Keratinocyte (primary cell): ENCODE data around the gene PIM2. TPM values are rescaled to one million over a fixed set of nuclear protein-coding genes. Genes with fewer than 3 reads are reported as not detected.

Experiments
- DNase-seq: peaks from one replicate; pipeline ENCODE4 v3.0.0-alpha.2; 2011; ENCODE audit warnings: low read depth, missing footprints, low spot score
- FAIRE-seq: peaks from 2 replicates; lab custom pipeline; 2011; peaks lifted over from hg19 to GRCh38; lab: Jason Lieb, UNC
- H2AFZ ChIP-seq: 2 replicates; pipeline ENCODE4 v1.6.0; 2012; ENCODE audit warnings: low read length, control low read depth, inconsistent platforms; ENCODE audit not compliant: control insufficient read depth
- H3K27ac ChIP-seq: 2 replicates; pipeline ENCODE4 v1.5.1; 2011; ENCODE audit warnings: low read length; ENCODE audit not compliant: control insufficient read depth, insufficient read depth
- H3K27me3 ChIP-seq: 3 replicates; pipeline ENCODE4 v1.6.0; 2011; ENCODE audit warnings: low read length; ENCODE audit not compliant: control insufficient read depth, insufficient read depth; ENCODE audit errors: extremely low read depth
- H3K36me3 ChIP-seq, 2 experiments: 2 replicates in 1 of 2; 3 replicates in 1 of 2; pipeline ENCODE4 v1.5.1; 2011; ENCODE audit warnings: low read length in 2 of 2, mild to moderate bottlenecking in 1 of 2; ENCODE audit not compliant: control insufficient read depth in 2 of 2, insufficient read depth in 2 of 2; ENCODE audit errors: extremely low read depth in 1 of 2
- H3K4me1 ChIP-seq: 3 replicates; pipeline ENCODE4 v1.5.1; 2011; ENCODE audit warnings: low read length; ENCODE audit not compliant: control insufficient read depth, insufficient read depth; ENCODE audit errors: extremely low read depth
- H3K4me2 ChIP-seq: 3 replicates; pipeline ENCODE4 v1.6.0; 2011; ENCODE audit warnings: low read depth, low read length; ENCODE audit not compliant: control insufficient read depth, insufficient read depth; ENCODE audit errors: extremely low read depth
- H3K4me3 ChIP-seq, 3 experiments: fragments of 200-600 bp in 1 of 3; sonication (generic) in 1 of 3; 2 replicates in 2 of 3; 3 replicates in 1 of 3; pipeline ENCODE4 v1.5.1; 2011 to 2016; ENCODE audit warnings: low read length in 3 of 3, mild to moderate bottlenecking in 3 of 3, control low read depth in 2 of 3, inconsistent platforms in 1 of 3, low read depth in 1 of 3, mixed read lengths in 1 of 3, mixed run types in 1 of 3, moderate library complexity in 1 of 3; ENCODE audit not compliant: control insufficient read depth in 2 of 3, insufficient read depth in 2 of 3; ENCODE audit errors: extremely low read depth in 1 of 3
- H3K79me2 ChIP-seq: 2 replicates; pipeline ENCODE4 v1.6.0; 2012; ENCODE audit warnings: low read length; ENCODE audit not compliant: control insufficient read depth, insufficient read depth
- H3K9ac ChIP-seq: 3 replicates; pipeline ENCODE4 v1.6.0; 2011; ENCODE audit warnings: low read length; ENCODE audit not compliant: control insufficient read depth, insufficient read depth; ENCODE audit errors: extremely low read depth
- H3K9me1 ChIP-seq: 3 replicates; pipeline ENCODE4 v1.6.0; 2011; ENCODE audit warnings: low read length; ENCODE audit not compliant: control insufficient read depth, insufficient read depth; ENCODE audit errors: extremely low read depth
- H3K9me3 ChIP-seq: 2 replicates; pipeline ENCODE4 v1.5.1; 2012; ENCODE audit warnings: low read depth, low read length; ENCODE audit not compliant: control insufficient read depth
- H4K20me1 ChIP-seq: 3 replicates; pipeline ENCODE4 v1.6.0; 2011; ENCODE audit warnings: low read length; ENCODE audit not compliant: control insufficient read depth, insufficient read depth; ENCODE audit errors: extremely low read depth
- EZH2 ChIP-seq: IDR thresholded peaks from one replicate; pipeline ENCODE4 v1.6.1; 2012; ENCODE audit warnings: inconsistent platforms, mild to moderate bottlenecking, low read length, moderate library complexity
- dilution Hi-C: fragments of 300-500 bp; cut with MboI; formaldehyde crosslinking; loops from one replicate; pipeline ENCODE4 v1.7.0; 2020; ENCODE audit warnings: low sequenced_read_pairs; ENCODE audit not compliant: extremely low pct_ligation_motif_present
- polyA plus RNA-seq, 5 experiments: library from polyadenylated mRNA; depleted of rRNA in 3 of 5; stranded (reverse) in 3 of 5; stranded (forward) in 1 of 5; unstranded in 1 of 5; fragments of >200 nt; gene quantifications; 1 replicate in 1 of 5; 2 replicates in 3 of 5; 3 replicates in 1 of 5; pipeline versions ENCODE4 v1.2.1 to v1.2.3, GENCODE V29; 2011 to 2012; ENCODE audit warnings: missing spikeins in 2 of 5, low read depth in 1 of 5, low replicate concordance in 1 of 5
- TF ChIP-seq, protein P1 (sequence below), 3 experiments: IDR thresholded peaks in 1 of 3; conservative IDR thresholded peaks in 1 of 3; optimal IDR thresholded peaks in 1 of 3; 2 replicates in 2 of 3; 3 replicates in 1 of 3; pipeline versions ENCODE3 to v1.5.1; 2011; ENCODE audit warnings: low read length in 3 of 3, mild to moderate bottlenecking in 3 of 3, moderate library complexity in 2 of 3, control low read depth in 1 of 3, inconsistent platforms in 1 of 3; ENCODE audit not compliant: insufficient read depth in 2 of 3; ENCODE audit errors: extremely low read depth in 1 of 3

Gene PIM2
- polyA plus RNA-seq, 1 donor (not counting 4 experiments of a cell fraction or from before 2014, with no cell fraction given), result 9.9 TPM

DNA sequence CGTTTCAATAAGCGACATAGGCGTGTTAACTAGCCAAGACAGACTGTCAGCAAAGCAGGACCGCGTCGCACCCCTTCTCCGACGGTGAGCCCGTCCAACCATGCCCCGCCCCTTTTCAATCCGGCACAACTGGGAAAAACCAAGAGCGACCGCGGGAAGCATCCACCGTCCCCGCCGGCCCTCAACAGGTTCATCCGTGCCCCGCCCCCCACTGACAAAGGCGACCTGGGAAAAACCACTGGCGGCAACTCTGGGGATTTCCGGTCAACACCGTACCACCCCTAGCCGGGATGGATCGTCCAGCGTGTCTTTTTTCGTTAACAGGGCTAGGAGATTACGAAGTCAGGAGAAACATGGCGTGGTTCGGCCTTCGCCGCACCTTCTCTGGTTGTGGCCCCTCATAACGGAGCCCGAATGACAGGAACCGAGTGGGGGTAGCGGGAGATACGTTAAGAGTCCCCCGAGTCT, 21.6 kb downstream of the PIM2 start:
- Histone ChIP-seq H3K9me3 (no peaks in the 10 kb centered on the region), H2AFZ (peak overlapping the region; percentile 59), H4K20me1 (peaks cover 3% of the 10 kb centered on the region), H3K27me3 (no peaks in the 10 kb centered on the region), H3K36me3 (peaks cover 0 to 3% of the 10 kb centered on the region in 2 experiments), H3K4me3 (peak overlapping the region; percentile 62 to 86 (median 76)), H3K9ac (peak overlapping the region; percentile 91), H3K9me1 (no peaks in the 10 kb centered on the region), H3K4me2 (peak overlapping the region; percentile 58), H3K4me1 (peaks cover 9% of the 10 kb centered on the region), H3K79me2 (peaks cover 19% of the 10 kb centered on the region), H3K27ac (peak overlapping the region; percentile 92)
- dilution Hi-C loops, result no loop called here
- DNase-seq (no peak), FAIRE-seq (no peak)
- no peak for TF ChIP-seq EZH2
- TF ChIP-seq, protein P1, sequence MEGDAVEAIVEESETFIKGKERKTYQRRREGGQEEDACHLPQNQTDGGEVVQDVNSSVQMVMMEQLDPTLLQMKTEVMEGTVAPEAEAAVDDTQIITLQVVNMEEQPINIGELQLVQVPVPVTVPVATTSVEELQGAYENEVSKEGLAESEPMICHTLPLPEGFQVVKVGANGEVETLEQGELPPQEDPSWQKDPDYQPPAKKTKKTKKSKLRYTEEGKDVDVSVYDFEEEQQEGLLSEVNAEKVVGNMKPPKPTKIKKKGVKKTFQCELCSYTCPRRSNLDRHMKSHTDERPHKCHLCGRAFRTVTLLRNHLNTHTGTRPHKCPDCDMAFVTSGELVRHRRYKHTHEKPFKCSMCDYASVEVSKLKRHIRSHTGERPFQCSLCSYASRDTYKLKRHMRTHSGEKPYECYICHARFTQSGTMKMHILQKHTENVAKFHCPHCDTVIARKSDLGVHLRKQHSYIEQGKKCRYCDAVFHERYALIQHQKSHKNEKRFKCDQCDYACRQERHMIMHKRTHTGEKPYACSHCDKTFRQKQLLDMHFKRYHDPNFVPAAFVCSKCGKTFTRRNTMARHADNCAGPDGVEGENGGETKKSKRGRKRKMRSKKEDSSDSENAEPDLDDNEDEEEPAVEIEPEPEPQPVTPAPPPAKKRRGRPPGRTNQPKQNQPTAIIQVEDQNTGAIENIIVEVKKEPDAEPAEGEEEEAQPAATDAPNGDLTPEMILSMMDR (optimal IDR thresholded peaks at IDR 0.05 in 1 of 3, IDR thresholded peaks at IDR 0.05 in 1 of 3, conservative IDR thresholded peaks at IDR 0.05 in 1 of 3; ENCODE audit: extremely low read depth in 1 of 3, insufficient read depth in 2 of 3, low read length in 3 of 3), result no peak

GRCh38 chrX:48896611-48897011, 22.2 kb downstream of the PIM2 start:
- H3K4me1 ChIP-seq, result peaks cover 9% of the 10 kb centered on the region
- H4K20me1 ChIP-seq, result no peaks in the 10 kb centered on the region
- H3K4me3 ChIP-seq, result peak overlapping the region; percentile 62 to 86 (median 76)
- peak overlapping the region; percentile 91 for H3K9ac ChIP-seq
- H3K9me1 ChIP-seq, result no peaks in the 10 kb centered on the region
- H3K9me3 ChIP-seq, result no peaks in the 10 kb centered on the region
- H3K79me2 ChIP-seq, result peaks cover 19% of the 10 kb centered on the region
- DNase-seq, result no peak
- H3K27ac ChIP-seq, result peak overlapping the region; percentile 92
- peak overlapping the region; percentile 58 for H3K4me2 ChIP-seq
- H3K27me3 ChIP-seq, result no peaks in the 10 kb centered on the region
- no peak for TF ChIP-seq EZH2
- TF ChIP-seq, protein P1 (optimal IDR thresholded peaks at IDR 0.05 in 1 of 3, IDR thresholded peaks at IDR 0.05 in 1 of 3, conservative IDR thresholded peaks at IDR 0.05 in 1 of 3; ENCODE audit: extremely low read depth in 1 of 3, insufficient read depth in 2 of 3, low read length in 3 of 3), result no peak
- dilution Hi-C loops, result no loop called here
- no peak for FAIRE-seq
- H2AFZ ChIP-seq, result no peak overlapping the region
- peaks cover 0 to 3% of the 10 kb centered on the region in 2 experiments for H3K36me3 ChIP-seq
